ENCODE measurements around the gene RSRP1. TPM values are rescaled to one million over a fixed set of nuclear protein-coding genes. Genes with fewer than 3 reads are reported as not detected.

The RSRP1 gene
- total RNA-seq, 1 experiment from 2014 or later: 55.1 TPM

GRCh38 chr1:25208092-25208491 is 39.2 kb downstream of the RSRP1 start:
- no peaks in the 10 kb centered on the region for H3K27me3 ChIP-seq (ENCODE audit: insufficient read depth, low read length)
- no peak overlapping the region for H2BK15ac ChIP-seq (ENCODE audit: low read depth, low read length)
- H4K91ac ChIP-seq (ENCODE audit: insufficient read length, low read depth, low read length): no peak overlapping the region
- no peaks in the 10 kb centered on the region for H3K4me1 ChIP-seq (ENCODE audit: insufficient read depth, low read length)
- H4K20me1 ChIP-seq (ENCODE audit: control insufficient read depth, insufficient read depth, insufficient read length): no peaks in the 10 kb centered on the region
- H3K9me3 ChIP-seq (ENCODE audit: control insufficient read depth, low read depth, low read length): no peaks in the 10 kb centered on the region
- WGBS (ENCODE audit: extremely low coverage, insufficient read length, low lambda C conversion rate): no CpG with 5 or more reads among the region's 1 CpG
- no peak overlapping the region for H3K9ac ChIP-seq (ENCODE audit: extremely low read depth, insufficient read length, low read length)
- Mint-ChIP-seq H3K27me3 (ENCODE audit: low read depth) (no peaks in the 10 kb centered on the region), H3K36me3 (ENCODE audit: insufficient read depth in 1 of 3, low read depth in 3 of 3) (no peaks in the 10 kb centered on the region), H3K4me1 (peaks cover 10 to 16% of the 10 kb centered on the region in 2 experiments), H3K4me3 (no peak overlapping the region), H3K27ac (no peak overlapping the region), H3K9me3 (no peaks in the 10 kb centered on the region)
- H4K8ac ChIP-seq (replicated peaks; ENCODE audit: insufficient read length, low read depth, low read length): no peak overlapping the region
- H2BK5ac ChIP-seq (ENCODE audit: insufficient read length, low read length): no peak overlapping the region
- no peaks in the 10 kb centered on the region for H3K23me2 ChIP-seq (ENCODE audit: insufficient read length, low read depth, low read length, poor library complexity, severe bottlenecking)
- H2BK120ac ChIP-seq (ENCODE audit: low read depth, low read length, poor library complexity, severe bottlenecking): no peak overlapping the region
- no peak overlapping the region for H3K23ac ChIP-seq (ENCODE audit: insufficient read length, low read depth, low read length)
- H3K79me1 ChIP-seq (ENCODE audit: insufficient read depth, low read depth, low read length, poor library complexity, severe bottlenecking): no peaks in the 10 kb centered on the region
- no peak overlapping the region for H3K4ac ChIP-seq (ENCODE audit: low read depth, low read length)
- H2BK20ac ChIP-seq (ENCODE audit: low read depth, low read length, poor library complexity, severe bottlenecking): no peak overlapping the region
- no peaks in the 10 kb centered on the region for H3K79me2 ChIP-seq (ENCODE audit: insufficient read depth, low read length)
- TF ChIP-seq CTCF (conservative IDR thresholded peaks at IDR 0.05): no peak
- no peak for DNase-seq
- no peak overlapping the region for H3T11ph ChIP-seq (ENCODE audit: low read length)
- H3K18ac ChIP-seq (ENCODE audit: insufficient read length, low read depth, low read length): no peak overlapping the region
- no peak overlapping the region for H3K4me2 ChIP-seq (ENCODE audit: insufficient read depth, insufficient read length, low read length)
- H4K5ac ChIP-seq (ENCODE audit: insufficient read length, low read depth, low read length): no peak overlapping the region
- no peak overlapping the region for H3K56ac ChIP-seq (ENCODE audit: insufficient read length, low read depth, low read length)
- H3K14ac ChIP-seq (ENCODE audit: insufficient read depth, low read length): no peak overlapping the region
- H2BK12ac ChIP-seq (ENCODE audit: insufficient read length, low read depth, low read length): no peak overlapping the region
- no peak overlapping the region for H2AK5ac ChIP-seq (ENCODE audit: insufficient read length, low read length)
- no peak overlapping the region for H3K27ac ChIP-seq (ENCODE audit: insufficient read length, low read depth, low read length)
- H2AFZ ChIP-seq (ENCODE audit: low read length): no peak overlapping the region
